BLaER1 treated with 17β-estradiol and CSF1 and Interleukin-3, amounts not matched to agents 10 nM and 100 nM (cell line): ENCODE results near the gene GALNS.
"Not testable (repeated sequence)": the region's sequence is repeated elsewhere in the genome, so short reads cannot be mapped to it uniquely, and the experiment has no call there.

Source experiments
- H3K27ac ChIP-seq, 11 experiments: shearing (Covaris generic); formaldehyde crosslinking; 2 replicates each; pipeline ENCODE4 v1.8.1; 2022
- H3K27me3 ChIP-seq, 11 experiments: shearing (Covaris generic); formaldehyde crosslinking; 2 replicates each; pipeline ENCODE4 v1.8.1; 2022
- H3K36me3 ChIP-seq, 11 experiments: shearing (Covaris generic); formaldehyde crosslinking; 2 replicates each; pipeline ENCODE4 v1.8.1; 2022
- H3K4me1 ChIP-seq, 10 experiments: shearing (Covaris generic); formaldehyde crosslinking; 2 replicates each; pipeline ENCODE4 v1.8.1; 2022
- H3K4me2 ChIP-seq, 11 experiments: shearing (Covaris generic); formaldehyde crosslinking; 2 replicates each; pipeline ENCODE4 v1.8.1; 2022
- H3K4me3 ChIP-seq, 10 experiments: shearing (Covaris generic); formaldehyde crosslinking; 2 replicates each; pipeline ENCODE4 v1.8.1; 2022
- H3K9ac ChIP-seq, 11 experiments: shearing (Covaris generic); formaldehyde crosslinking; 2 replicates each; pipeline ENCODE4 v1.8.1; 2022
- H3K9me3 ChIP-seq, 11 experiments: shearing (Covaris generic); formaldehyde crosslinking; replicated peaks in 1 of 11; 2 replicates each; pipeline ENCODE4 v1.8.1; 2022
- H4K20me1 ChIP-seq, 11 experiments: shearing (Covaris generic); formaldehyde crosslinking; 2 replicates each; pipeline ENCODE4 v1.8.1; 2022
- Cebpa-rat ChIP-seq, 11 experiments: shearing (Covaris generic); IDR thresholded peaks; 2 replicates each; pipeline ENCODE4 v1.8.1; 2022

The GALNS gene

DNA sequence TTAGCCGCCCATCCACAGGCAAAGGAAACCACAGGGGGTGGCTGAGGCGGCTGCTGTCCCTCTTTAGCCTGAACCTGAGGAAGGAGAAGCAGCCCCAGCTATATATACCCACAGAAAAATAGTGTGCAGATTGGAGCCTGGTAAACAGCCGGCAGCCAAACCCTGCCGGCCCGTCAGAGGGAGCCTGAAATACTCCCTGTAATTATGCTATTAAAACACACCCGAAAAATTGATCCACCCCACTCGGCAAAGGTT is 78.5 kb downstream of the GALNS start:
- peak overlapping the region; percentile 53 to 94 (median 68); a peak in 20 of 22 replicates for H3K9ac ChIP-seq
- peak overlapping the region in 10 of 11 experiments; percentile 44 to 92 (median 60); a peak in 20 of 22 replicates for H3K27ac ChIP-seq
- H4K20me1 ChIP-seq: peaks cover 82 to 100% (median 99%) of the 10 kb centered on the region in 11 experiments; a peak in 21 of 22 replicates
- TF ChIP-seq Cebpa-rat (IDR thresholded peaks at IDR 0.05): no peak
- peaks cover 97 to 100% (median 99%) of the 10 kb centered on the region in 10 experiments for H3K4me1 ChIP-seq
- peaks cover 0 to 23% (median 5%) of the 10 kb centered on the region in 11 experiments; a peak in 10 of 22 replicates for H3K36me3 ChIP-seq
- H3K9me3 ChIP-seq: no peaks in the 10 kb centered on the region
- H3K27me3 ChIP-seq: no peaks in the 10 kb centered on the region
- H3K4me2 ChIP-seq: peak overlapping the region; percentile 95 to 100 (median 99)
- H3K4me3 ChIP-seq: peak overlapping the region in 9 of 10 experiments; percentile 10 to 57 (median 22); a peak in 11 of 20 replicates

DNA sequence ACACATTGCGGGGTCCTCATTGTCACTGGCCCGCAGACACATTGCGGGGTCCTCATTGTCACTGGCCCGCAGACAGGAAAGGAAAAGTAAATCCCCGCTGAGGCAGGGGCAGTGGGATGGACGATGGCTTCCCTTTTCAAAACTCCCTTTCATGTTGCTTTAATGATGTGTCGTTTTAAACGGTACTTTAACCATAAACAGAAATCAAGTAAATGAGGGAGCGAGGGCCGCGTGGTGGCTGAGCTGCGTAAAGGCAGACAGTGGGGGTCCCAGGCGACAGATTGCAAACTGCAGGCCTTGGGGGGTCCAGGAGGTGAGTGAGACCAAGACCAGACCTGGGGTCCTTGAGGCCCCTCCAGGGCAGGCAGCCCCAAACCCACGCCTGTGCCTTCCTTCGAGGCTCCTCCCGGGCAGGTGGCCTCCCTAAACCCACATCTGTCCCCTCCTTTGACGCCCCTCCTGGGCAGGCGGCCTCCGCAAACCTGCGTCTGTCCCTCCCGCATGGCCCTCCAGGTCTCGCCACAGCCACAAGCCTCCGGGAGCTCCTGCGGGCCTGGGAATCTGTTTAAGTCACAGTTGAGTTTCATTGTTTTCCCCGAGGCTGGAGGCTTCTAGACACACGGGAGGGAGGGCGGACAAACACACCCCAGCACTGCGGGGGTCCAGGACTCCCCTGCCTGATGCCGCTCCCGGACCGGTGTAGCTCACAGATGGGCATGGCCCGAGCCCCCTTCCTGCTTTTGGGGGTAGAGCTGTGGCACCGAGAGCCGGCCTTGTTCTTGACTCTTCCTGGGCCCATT is 79.1 kb downstream of the GALNS start:
- H3K27ac ChIP-seq: peak overlapping the region in 10 of 11 experiments; percentile 44 to 92 (median 60); a peak in 20 of 22 replicates
- peak overlapping the region; percentile 95 to 100 (median 99) for H3K4me2 ChIP-seq
- H3K9ac ChIP-seq: peak overlapping the region; percentile 53 to 94 (median 68); a peak in 20 of 22 replicates
- peaks cover 97 to 100% (median 99%) of the 10 kb centered on the region in 10 experiments for H3K4me1 ChIP-seq
- no peak for TF ChIP-seq Cebpa-rat (IDR thresholded peaks at IDR 0.05)
- peaks cover 82 to 100% (median 99%) of the 10 kb centered on the region in 11 experiments; a peak in 21 of 22 replicates for H4K20me1 ChIP-seq
- H3K9me3 ChIP-seq: no peaks in the 10 kb centered on the region
- H3K4me3 ChIP-seq: peak overlapping the region in 9 of 10 experiments; percentile 10 to 57 (median 22); a peak in 11 of 20 replicates
- H3K36me3 ChIP-seq: peaks cover 0 to 23% (median 5%) of the 10 kb centered on the region in 11 experiments; a peak in 10 of 22 replicates
- H3K27me3 ChIP-seq: no peaks in the 10 kb centered on the region

GRCh38 chr16:88775825-88776224 is 80.9 kb downstream of the GALNS start:
- H3K36me3 ChIP-seq: peaks cover 0 to 23% (median 5%) of the 10 kb centered on the region in 11 experiments; a peak in 10 of 22 replicates
- no peak overlapping the region for H3K4me3 ChIP-seq
- no peak for TF ChIP-seq Cebpa-rat (IDR thresholded peaks at IDR 0.05)
- H3K4me1 ChIP-seq: peaks cover 97 to 100% (median 99%) of the 10 kb centered on the region in 10 experiments
- peaks cover 83 to 100% (median 99%) of the 10 kb centered on the region in 11 experiments; a peak in 21 of 22 replicates for H4K20me1 ChIP-seq
- H3K27ac ChIP-seq: peak overlapping the region in 1 of 11 experiments; percentile 20; a peak in 1 of 22 replicates
- H3K27me3 ChIP-seq: no peaks in the 10 kb centered on the region
- peak overlapping the region; percentile 19 to 100 (median 96); a peak in 10 of 22 replicates for H3K4me2 ChIP-seq
- no peaks in the 10 kb centered on the region for H3K9me3 ChIP-seq
- H3K9ac ChIP-seq: no peak overlapping the region

DNA sequence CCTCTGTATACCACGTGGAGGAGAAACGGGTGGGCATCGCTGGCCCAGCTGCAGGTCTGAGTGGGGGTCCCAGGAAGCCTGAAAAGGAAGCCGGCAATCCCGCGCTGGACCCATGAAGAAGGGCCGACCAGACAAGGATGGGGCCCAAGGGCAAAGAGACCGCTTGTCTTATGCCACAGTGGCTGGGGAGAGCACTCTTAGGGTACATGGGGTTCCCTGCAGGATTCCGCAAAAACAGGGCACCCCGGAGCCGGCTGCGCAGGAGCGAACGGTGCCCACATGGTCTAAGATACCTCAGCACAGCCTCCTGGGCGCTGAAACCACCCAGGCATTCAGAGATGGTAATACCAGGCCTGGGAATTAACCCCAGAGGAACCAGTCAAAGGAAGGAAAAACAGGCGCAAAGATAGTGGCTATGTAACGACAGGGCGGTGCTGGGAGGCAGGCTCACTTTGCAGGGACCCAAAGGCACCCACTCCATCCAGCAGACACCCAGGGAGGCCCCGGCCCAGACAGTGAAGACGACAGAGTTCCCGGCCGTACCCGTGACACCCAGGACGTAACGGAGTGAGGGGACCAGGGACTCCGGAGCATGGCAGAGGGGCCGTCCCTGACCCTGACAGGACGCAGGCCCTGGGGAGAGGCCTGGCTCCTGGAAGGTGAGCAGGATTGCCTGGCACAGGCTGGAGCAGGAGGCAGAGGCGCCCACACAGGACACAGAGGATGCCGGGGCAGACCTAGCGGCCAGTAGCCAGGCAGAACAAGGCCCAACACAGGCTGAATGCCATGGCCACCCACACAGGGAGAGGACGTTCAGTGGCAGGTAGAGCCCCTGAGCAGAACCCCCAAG is 82.0 kb downstream of the GALNS start:
- H3K36me3 ChIP-seq: peaks cover 0 to 23% (median 5%) of the 10 kb centered on the region in 11 experiments; a peak in 10 of 22 replicates
- peaks cover 92 to 100% (median 99%) of the 10 kb centered on the region in 11 experiments; a peak in 21 of 22 replicates for H4K20me1 ChIP-seq
- peaks cover 97 to 100% (median 99%) of the 10 kb centered on the region in 10 experiments for H3K4me1 ChIP-seq
- peak overlapping the region in 10 of 11 experiments; percentile 3 to 85 (median 42); a peak in 13 of 22 replicates for H3K9ac ChIP-seq
- H3K27me3 ChIP-seq: no peaks in the 10 kb centered on the region
- H3K27ac ChIP-seq: peak overlapping the region in 3 of 11 experiments; percentile 25 to 96 (median 27); a peak in 4 of 22 replicates
- TF ChIP-seq Cebpa-rat (IDR thresholded peaks at IDR 0.05): no peak
- 0 out of 20 replicates have a peak overlapping the region, but pooled peaks of 1 of the 10 experiments have one; percentile 4 for H3K4me3 ChIP-seq
- H3K9me3 ChIP-seq: no peaks in the 10 kb centered on the region
- H3K4me2 ChIP-seq: peak overlapping the region; percentile 89 to 100 (median 98)

GRCh38 chr16:88773812-88774291 is 82.9 kb downstream of the GALNS start:
- Histone ChIP-seq H4K20me1 (peaks cover 92 to 100% (median 100%) of the 10 kb centered on the region in 11 experiments; a peak in 21 of 22 replicates), H3K27me3 (no peaks in the 10 kb centered on the region), H3K36me3 (peaks cover 0 to 23% (median 5%) of the 10 kb centered on the region in 11 experiments; a peak in 10 of 22 replicates), H3K4me3 (no peak overlapping the region; a peak in 1 of 20 replicates), H3K9me3 (no peaks in the 10 kb centered on the region), H3K9ac (peak overlapping the region; percentile 3 to 85 (median 45); a peak in 14 of 22 replicates), H3K4me1 (peaks cover 97 to 100% (median 99%) of the 10 kb centered on the region in 10 experiments), H3K4me2 (peak overlapping the region; percentile 89 to 100 (median 98)), H3K27ac (peak overlapping the region in 7 of 11 experiments; percentile 15 to 96 (median 90); a peak in 10 of 22 replicates)
- no peak for TF ChIP-seq Cebpa-rat (IDR thresholded peaks at IDR 0.05)

GRCh38 chr16:88772871-88773811 is 83.6 kb downstream of the GALNS start:
- peaks cover 94 to 100% (median 100%) of the 10 kb centered on the region in 11 experiments for H4K20me1 ChIP-seq
- no peaks in the 10 kb centered on the region for H3K27me3 ChIP-seq
- H3K9ac ChIP-seq: peak overlapping the region; percentile 12 to 85 (median 45); a peak in 16 of 22 replicates
- peak overlapping the region in 8 of 11 experiments; percentile 15 to 96 (median 66); a peak in 14 of 22 replicates for H3K27ac ChIP-seq
- no peaks in the 10 kb centered on the region for H3K9me3 ChIP-seq
- H3K4me1 ChIP-seq: peaks cover 97 to 100% (median 99%) of the 10 kb centered on the region in 10 experiments
- peaks cover 0 to 23% (median 5%) of the 10 kb centered on the region in 11 experiments; a peak in 10 of 22 replicates for H3K36me3 ChIP-seq
- TF ChIP-seq Cebpa-rat (IDR thresholded peaks at IDR 0.05): no peak
- H3K4me2 ChIP-seq: peak overlapping the region; percentile 89 to 100 (median 98)
- no peak overlapping the region; a peak in 1 of 20 replicates for H3K4me3 ChIP-seq

DNA sequence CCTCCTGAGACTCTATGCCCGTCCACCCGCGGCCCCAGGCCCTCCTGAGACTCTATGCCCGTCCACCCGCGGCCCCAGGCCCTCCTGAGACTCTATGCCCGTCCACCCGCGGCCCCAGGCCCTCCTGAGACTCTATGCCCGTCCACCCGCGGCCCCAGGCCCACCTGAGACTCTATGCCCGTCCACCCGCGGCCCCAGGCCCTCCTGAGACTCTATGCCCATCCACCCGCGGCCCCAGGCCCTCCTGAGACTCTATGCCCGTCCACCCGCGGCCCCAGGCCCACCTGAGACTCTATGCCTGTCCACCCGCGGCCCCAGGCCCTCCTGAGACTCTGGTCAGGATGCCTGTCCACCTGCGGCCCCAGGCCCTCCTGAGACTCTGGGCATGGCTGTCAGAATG is 85.0 kb downstream of the GALNS start:
- H3K27me3 ChIP-seq, H3K9me3 ChIP-seq: not testable (repeated sequence)
- Histone ChIP-seq H3K4me3 (peak overlapping the region in 2 of 10 experiments; percentile 14 to 51; a peak in 2 of 20 replicates), H3K9ac (peak overlapping the region; percentile 23 to 85 (median 74); a peak in 20 of 22 replicates), H3K36me3 (peaks cover 0 to 13% (median 5%) of the 10 kb centered on the region in 11 experiments; a peak in 10 of 22 replicates), H3K4me2 (peak overlapping the region; percentile 89 to 100 (median 98)), H3K4me1 (peaks cover 97 to 100% (median 99%) of the 10 kb centered on the region in 10 experiments), H3K27ac (peak overlapping the region in 10 of 11 experiments; percentile 1 to 96 (median 82); a peak in 17 of 22 replicates), H4K20me1 (peaks cover 94 to 100% (median 100%) of the 10 kb centered on the region in 11 experiments)
